ENCODE data around the gene PTAFR.

The PTAFR gene

GRCh38 chr1:28180306-28181305, 4.1 kb upstream of the PTAFR start (continued):
- TF ChIP-seq, protein P1, sequence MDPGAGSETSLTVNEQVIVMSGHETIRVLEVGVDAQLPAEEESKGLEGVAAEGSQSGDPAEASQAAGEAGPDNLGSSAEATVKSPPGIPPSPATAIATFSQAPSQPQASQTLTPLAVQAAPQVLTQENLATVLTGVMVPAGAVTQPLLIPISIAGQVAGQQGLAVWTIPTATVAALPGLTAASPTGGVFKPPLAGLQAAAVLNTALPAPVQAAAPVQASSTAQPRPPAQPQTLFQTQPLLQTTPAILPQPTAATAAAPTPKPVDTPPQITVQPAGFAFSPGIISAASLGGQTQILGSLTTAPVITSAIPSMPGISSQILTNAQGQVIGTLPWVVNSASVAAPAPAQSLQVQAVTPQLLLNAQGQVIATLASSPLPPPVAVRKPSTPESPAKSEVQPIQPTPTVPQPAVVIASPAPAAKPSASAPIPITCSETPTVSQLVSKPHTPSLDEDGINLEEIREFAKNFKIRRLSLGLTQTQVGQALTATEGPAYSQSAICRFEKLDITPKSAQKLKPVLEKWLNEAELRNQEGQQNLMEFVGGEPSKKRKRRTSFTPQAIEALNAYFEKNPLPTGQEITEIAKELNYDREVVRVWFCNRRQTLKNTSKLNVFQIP (CRISPR knock-in tag; IDR thresholded peaks at IDR 0.05; ENCODE audit: borderline replicate concordance, low read depth), result no peak
- no peak for TF ChIP-seq ESRRG (CRISPR knock-in tag; IDR thresholded peaks at IDR 0.05)
- TF ChIP-seq, protein P2, sequence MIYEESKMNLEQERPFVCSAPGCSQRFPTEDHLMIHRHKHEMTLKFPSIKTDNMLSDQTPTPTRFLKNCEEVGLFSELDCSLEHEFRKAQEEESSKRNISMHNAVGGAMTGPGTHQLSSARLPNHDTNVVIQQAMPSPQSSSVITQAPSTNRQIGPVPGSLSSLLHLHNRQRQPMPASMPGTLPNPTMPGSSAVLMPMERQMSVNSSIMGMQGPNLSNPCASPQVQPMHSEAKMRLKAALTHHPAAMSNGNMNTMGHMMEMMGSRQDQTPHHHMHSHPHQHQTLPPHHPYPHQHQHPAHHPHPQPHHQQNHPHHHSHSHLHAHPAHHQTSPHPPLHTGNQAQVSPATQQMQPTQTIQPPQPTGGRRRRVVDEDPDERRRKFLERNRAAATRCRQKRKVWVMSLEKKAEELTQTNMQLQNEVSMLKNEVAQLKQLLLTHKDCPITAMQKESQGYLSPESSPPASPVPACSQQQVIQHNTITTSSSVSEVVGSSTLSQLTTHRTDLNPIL (CRISPR knock-in tag; IDR thresholded peaks at IDR 0.05; ENCODE audit: low read depth), result no peak
- no peak for TF ChIP-seq OSR1 (CRISPR knock-in tag; IDR thresholded peaks at IDR 0.05)
- TF ChIP-seq ZFP3 (CRISPR knock-in tag; IDR thresholded peaks at IDR 0.05), result no peak
- TF ChIP-seq RARB (CRISPR knock-in tag; IDR thresholded peaks at IDR 0.05), result no peak
- no peak for TF ChIP-seq SNAI2 (CRISPR knock-in tag; IDR thresholded peaks at IDR 0.05)

- TF ChIP-seq ZNF70 (CRISPR knock-in tag; IDR thresholded peaks at IDR 0.05), result no peak
- ATAC-seq, result no peak
These were observed 2.4 kb upstream of the PTAFR start for GRCh38 chr1:28178690-28179485.

GRCh38 chr1:28175955-28176485, 470 bp downstream of the PTAFR start:
- no peak for ATAC-seq
- TF ChIP-seq ZNF70 (CRISPR knock-in tag; IDR thresholded peaks at IDR 0.05) (no peak), CSDC2 (CRISPR knock-in tag; IDR thresholded peaks at IDR 0.05) (no peak), PPARA (CRISPR knock-in tag; IDR thresholded peaks at IDR 0.05; ENCODE audit: borderline replicate concordance) (no peak), GLIS3 (CRISPR knock-in tag; IDR thresholded peaks at IDR 0.05) (no peak), ESRRG (CRISPR knock-in tag; IDR thresholded peaks at IDR 0.05) (no peak), ARNTL (CRISPR knock-in tag; IDR thresholded peaks at IDR 0.05; ENCODE audit: borderline replicate concordance, low read depth) (no peak), ZNF565 (CRISPR knock-in tag; conservative IDR thresholded peaks at IDR 0.05; ENCODE audit: low read depth) (no peak), RARB (CRISPR knock-in tag; IDR thresholded peaks at IDR 0.05) (no peak), TCF4 (CRISPR knock-in tag; IDR thresholded peaks at IDR 0.05; ENCODE audit: borderline replicate concordance) (no peak)
- TF ChIP-seq, protein P2 (CRISPR knock-in tag; IDR thresholded peaks at IDR 0.05; ENCODE audit: low read depth), result no peak
- TF ChIP-seq, protein P3, sequence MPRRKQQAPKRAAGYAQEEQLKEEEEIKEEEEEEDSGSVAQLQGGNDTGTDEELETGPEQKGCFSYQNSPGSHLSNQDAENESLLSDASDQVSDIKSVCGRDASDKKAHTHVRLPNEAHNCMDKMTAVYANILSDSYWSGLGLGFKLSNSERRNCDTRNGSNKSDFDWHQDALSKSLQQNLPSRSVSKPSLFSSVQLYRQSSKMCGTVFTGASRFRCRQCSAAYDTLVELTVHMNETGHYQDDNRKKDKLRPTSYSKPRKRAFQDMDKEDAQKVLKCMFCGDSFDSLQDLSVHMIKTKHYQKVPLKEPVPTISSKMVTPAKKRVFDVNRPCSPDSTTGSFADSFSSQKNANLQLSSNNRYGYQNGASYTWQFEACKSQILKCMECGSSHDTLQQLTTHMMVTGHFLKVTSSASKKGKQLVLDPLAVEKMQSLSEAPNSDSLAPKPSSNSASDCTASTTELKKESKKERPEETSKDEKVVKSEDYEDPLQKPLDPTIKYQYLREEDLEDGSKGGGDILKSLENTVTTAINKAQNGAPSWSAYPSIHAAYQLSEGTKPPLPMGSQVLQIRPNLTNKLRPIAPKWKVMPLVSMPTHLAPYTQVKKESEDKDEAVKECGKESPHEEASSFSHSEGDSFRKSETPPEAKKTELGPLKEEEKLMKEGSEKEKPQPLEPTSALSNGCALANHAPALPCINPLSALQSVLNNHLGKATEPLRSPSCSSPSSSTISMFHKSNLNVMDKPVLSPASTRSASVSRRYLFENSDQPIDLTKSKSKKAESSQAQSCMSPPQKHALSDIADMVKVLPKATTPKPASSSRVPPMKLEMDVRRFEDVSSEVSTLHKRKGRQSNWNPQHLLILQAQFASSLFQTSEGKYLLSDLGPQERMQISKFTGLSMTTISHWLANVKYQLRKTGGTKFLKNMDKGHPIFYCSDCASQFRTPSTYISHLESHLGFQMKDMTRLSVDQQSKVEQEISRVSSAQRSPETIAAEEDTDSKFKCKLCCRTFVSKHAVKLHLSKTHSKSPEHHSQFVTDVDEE (CRISPR knock-in tag; IDR thresholded peaks at IDR 0.05), result no peak
- TF ChIP-seq, protein P1 (CRISPR knock-in tag; IDR thresholded peaks at IDR 0.05; ENCODE audit: borderline replicate concordance, low read depth), result no peak
- TF ChIP-seq, protein P4, sequence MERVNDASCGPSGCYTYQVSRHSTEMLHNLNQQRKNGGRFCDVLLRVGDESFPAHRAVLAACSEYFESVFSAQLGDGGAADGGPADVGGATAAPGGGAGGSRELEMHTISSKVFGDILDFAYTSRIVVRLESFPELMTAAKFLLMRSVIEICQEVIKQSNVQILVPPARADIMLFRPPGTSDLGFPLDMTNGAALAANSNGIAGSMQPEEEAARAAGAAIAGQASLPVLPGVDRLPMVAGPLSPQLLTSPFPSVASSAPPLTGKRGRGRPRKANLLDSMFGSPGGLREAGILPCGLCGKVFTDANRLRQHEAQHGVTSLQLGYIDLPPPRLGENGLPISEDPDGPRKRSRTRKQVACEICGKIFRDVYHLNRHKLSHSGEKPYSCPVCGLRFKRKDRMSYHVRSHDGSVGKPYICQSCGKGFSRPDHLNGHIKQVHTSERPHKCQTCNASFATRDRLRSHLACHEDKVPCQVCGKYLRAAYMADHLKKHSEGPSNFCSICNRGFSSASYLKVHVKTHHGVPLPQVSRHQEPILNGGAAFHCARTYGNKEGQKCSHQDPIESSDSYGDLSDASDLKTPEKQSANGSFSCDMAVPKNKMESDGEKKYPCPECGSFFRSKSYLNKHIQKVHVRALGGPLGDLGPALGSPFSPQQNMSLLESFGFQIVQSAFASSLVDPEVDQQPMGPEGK (CRISPR knock-in tag; IDR thresholded peaks at IDR 0.05; ENCODE audit: borderline replicate concordance), result no peak

All from SK-N-SH treated with all-trans-retinoic acid at 6 μM for 48 hours (cell line).